NOMO-1 (cell line): Measurements from ENCODE around the gene VGLL4.

Experiments
- DNase-seq, 2 experiments: peaks; one replicate each; lab custom pipeline; 2025; ENCODE audit not compliant: unreplicated experiment in 2 of 2; lab: John Stamatoyannopoulos, UW

Gene VGLL4

DNA sequence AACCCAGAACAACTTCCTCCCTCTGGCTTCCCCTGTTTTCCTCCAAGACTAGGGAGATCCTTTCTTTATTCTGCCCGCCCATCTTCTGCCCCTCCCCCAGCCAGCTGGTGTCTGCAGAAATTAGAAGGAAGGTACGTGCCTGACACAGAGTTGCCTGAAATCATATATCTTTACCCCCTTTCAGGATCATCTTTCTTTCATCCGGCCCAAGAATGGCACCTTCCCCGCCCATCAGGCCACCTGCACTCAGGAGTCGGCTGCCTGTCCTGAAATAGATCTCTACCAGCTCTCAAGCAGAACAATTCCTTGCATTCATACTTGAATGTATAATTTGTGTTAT is 133.7 kb downstream of the VGLL4 start:
- no peak for DNase-seq

DNA sequence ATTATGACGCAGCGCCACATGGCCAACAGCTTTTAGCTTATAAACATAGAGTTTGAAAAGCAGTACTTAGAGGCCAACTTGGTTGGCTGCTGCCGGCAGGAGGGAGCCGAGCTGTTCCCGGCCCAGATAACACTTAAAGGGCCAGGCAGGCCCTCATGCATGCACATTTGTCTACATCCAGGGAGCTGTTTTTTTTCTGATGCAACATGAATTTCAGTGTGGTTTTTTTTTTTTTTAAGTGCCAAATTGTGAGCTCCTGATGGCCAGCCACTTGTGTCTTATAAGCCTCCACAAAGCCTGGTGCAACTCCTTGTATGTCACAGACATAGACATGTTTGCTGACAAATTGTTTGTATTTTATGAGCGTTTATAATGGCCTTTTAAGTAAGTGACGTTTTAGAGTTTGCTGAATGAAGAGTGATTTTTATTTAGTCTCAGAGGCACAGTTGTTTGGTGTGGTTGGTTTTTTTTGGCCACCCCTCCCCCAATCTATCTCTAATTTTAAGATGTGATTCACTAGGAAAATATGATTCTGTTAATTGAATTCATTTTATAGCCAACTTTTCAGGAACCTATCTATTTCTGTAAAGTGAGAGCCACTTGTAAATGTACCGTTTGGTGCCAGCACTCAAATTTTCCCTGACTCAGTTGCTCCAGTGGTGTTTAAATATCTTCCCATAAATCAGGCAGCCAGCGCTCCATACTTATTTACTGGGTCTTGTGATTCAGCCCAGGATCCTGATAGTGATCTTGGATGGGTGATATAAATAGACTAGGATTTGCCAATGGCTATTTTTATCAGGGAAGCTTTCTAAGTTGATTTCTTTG is 134.3 kb downstream of the VGLL4 start:
- DNase-seq = no peak

DNA sequence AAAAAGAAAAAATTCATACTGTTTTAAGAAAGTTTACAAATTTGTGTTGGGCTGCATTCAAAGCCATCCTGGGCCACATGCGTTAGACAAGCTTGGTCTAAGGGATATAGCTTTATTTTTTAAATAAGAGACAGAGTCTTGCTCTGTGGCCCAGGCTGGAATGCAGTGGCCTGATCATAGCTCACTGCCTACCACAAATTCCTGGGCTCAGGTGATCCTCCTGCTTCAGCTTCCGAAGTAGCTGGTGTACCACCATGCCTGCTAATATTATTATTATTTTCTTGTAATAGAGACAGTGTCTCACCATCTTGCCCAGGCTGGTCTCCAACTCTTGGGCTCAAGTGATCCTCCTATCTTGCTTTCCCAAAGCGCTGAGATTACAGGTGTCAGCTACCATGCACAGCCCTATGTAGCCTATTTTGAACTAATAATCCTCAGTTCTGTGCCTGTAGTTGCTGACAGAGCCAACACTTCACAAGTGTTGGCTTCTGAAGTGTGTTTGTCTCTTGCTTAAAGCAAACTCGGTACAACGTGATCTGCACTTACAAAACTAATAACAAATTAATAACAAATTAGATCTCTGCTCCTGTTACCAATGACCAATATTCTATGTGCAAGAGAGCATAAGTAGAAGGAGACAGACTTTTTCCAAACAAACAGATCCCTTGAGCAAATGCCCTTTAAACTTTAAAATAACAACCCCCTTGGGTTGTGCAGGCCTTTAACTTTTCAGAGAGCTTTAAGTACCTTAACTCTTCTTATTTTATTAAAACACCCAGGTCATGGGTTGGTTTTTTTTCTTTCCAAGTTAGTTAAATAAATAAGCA is 135.2 kb downstream of the VGLL4 start:
- DNase-seq = no peak

DNA sequence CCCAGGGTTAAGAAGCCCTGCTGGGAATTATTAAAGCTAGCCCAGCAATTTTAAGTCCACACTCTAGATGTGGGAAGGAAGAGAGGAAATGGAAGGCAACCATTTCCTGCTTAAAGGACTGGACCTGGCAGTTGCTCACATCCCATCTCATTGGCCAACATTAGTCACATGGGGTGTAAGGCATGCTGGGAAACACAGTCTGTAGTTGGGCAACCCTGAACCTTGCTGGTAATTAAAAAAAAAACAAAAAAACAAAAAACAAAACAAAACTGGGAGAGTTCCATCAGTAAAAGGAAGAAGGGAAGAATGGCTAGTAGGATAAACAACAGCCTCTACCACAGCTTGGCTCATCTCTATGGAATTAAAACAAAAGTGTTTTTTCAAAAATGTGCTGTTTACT is 136.0 kb downstream of the VGLL4 start:
- DNase-seq = no peak
